Stomach smooth muscle (tissue), 2 donors: Measurements from ENCODE around the gene CEP104.

Source experiments
- H3K27ac ChIP-seq: one replicate; pipeline ENCODE4 v1.7.0; 2013; ENCODE audit warnings: mild to moderate bottlenecking, low read length, inconsistent platforms
- H3K27me3 ChIP-seq, 2 donors: one replicate each; pipeline ENCODE4 v1.7.0; 2013; ENCODE audit warnings: low read length in 2 of 2; ENCODE audit not compliant: insufficient read depth in 2 of 2, control insufficient read depth in 1 of 2
- H3K36me3 ChIP-seq, 2 donors: one replicate each; pipeline ENCODE4 v1.7.0; 2013; ENCODE audit warnings: low read length in 2 of 2; ENCODE audit not compliant: control insufficient read depth in 2 of 2, insufficient read depth in 2 of 2
- H3K4me1 ChIP-seq: one replicate; pipeline ENCODE4 v1.7.0; 2013; ENCODE audit warnings: low read length; ENCODE audit not compliant: control insufficient read depth, insufficient read depth
- H3K4me3 ChIP-seq, 2 donors: one replicate each; pipeline ENCODE4 v1.7.0; 2013; ENCODE audit warnings: low read length in 2 of 2
- H3K9ac ChIP-seq, 2 donors: one replicate each; pipeline ENCODE4 v1.7.0; 2013; ENCODE audit warnings: low read length in 2 of 2, mild to moderate bottlenecking in 1 of 2
- H3K9me3 ChIP-seq, 2 donors: one replicate each; pipeline ENCODE4 v1.7.0; 2013; ENCODE audit warnings: low read length in 2 of 2; ENCODE audit not compliant: control insufficient read depth in 2 of 2
- donor health status: healthy.
- donor health status: Pancreatic carcinoma.

Gene CEP104

GRCh38 chr1:3893190-3893589, 36.2 kb upstream of the CEP104 start:
- no peaks in the 10 kb centered on the region for H3K27me3 ChIP-seq
- peaks cover 14 to 33% of the 10 kb centered on the region in 2 donors for H3K36me3 ChIP-seq
- H3K4me3 ChIP-seq = peak overlapping the region in 1 of 2 donors; percentile 20
- no peak overlapping the region for H3K27ac ChIP-seq
- H3K4me1 ChIP-seq = peaks cover 15% of the 10 kb centered on the region
- peak overlapping the region in 1 of 2 donors; percentile 31 for H3K9ac ChIP-seq
- H3K9me3 ChIP-seq = peaks cover 0 to 6% of the 10 kb centered on the region in 2 donors

GRCh38 chr1:3892748-3893147, 35.7 kb upstream of the CEP104 start:
- Histone ChIP-seq H3K27me3 (no peaks in the 10 kb centered on the region), H3K4me1 (peaks cover 15% of the 10 kb centered on the region), H3K36me3 (peaks cover 17 to 38% of the 10 kb centered on the region in 2 donors), H3K9ac (peak overlapping the region in 1 of 2 donors; percentile 31), H3K27ac (no peak overlapping the region), H3K4me3 (peak overlapping the region in 1 of 2 donors; percentile 20), H3K9me3 (peaks cover 0 to 1% of the 10 kb centered on the region in 2 donors)

GRCh38 chr1:3891329-3891865, 34.4 kb upstream of the CEP104 start:
- Histone ChIP-seq H3K9me3 (no peaks in the 10 kb centered on the region), H3K27ac (no peak overlapping the region), H3K4me1 (peaks cover 15% of the 10 kb centered on the region), H3K27me3 (no peaks in the 10 kb centered on the region), H3K9ac (no peak overlapping the region), H3K36me3 (peaks cover 21 to 42% of the 10 kb centered on the region in 2 donors), H3K4me3 (no peak overlapping the region)

- Histone ChIP-seq H3K27ac (no peak overlapping the region), H3K9me3 (no peaks in the 10 kb centered on the region), H3K27me3 (no peaks in the 10 kb centered on the region), H3K4me3 (no peak overlapping the region), H3K9ac (no peak overlapping the region), H3K4me1 (peaks cover 11% of the 10 kb centered on the region), H3K36me3 (peaks cover 26 to 47% of the 10 kb centered on the region in 2 donors)
Measured at GRCh38 chr1:3890389-3891328, 33.6 kb upstream of the CEP104 start.

- H3K27ac ChIP-seq = no peak overlapping the region
- H3K4me3 ChIP-seq = no peak overlapping the region
- H3K4me1 ChIP-seq = peaks cover 6% of the 10 kb centered on the region
- H3K27me3 ChIP-seq = no peaks in the 10 kb centered on the region
- no peak overlapping the region for H3K9ac ChIP-seq
- H3K36me3 ChIP-seq = peaks cover 26 to 48% of the 10 kb centered on the region in 2 donors
- H3K9me3 ChIP-seq = no peaks in the 10 kb centered on the region
Measured at GRCh38 chr1:3889936-3890335, 32.9 kb upstream of the CEP104 start.

GRCh38 chr1:3888301-3888700, 31.3 kb upstream of the CEP104 start:
- Histone ChIP-seq H3K4me1 (peaks cover 5% of the 10 kb centered on the region), H3K9ac (no peak overlapping the region), H3K36me3 (peaks cover 29 to 59% of the 10 kb centered on the region in 2 donors)

GRCh38 chr1:3886691-3887090, 29.7 kb upstream of the CEP104 start:
- peaks cover 29 to 63% of the 10 kb centered on the region in 2 donors for H3K36me3 ChIP-seq
- H3K4me1 ChIP-seq = no peaks in the 10 kb centered on the region
- no peaks in the 10 kb centered on the region for H3K27me3 ChIP-seq
- H3K4me3 ChIP-seq = no peak overlapping the region
- H3K27ac ChIP-seq = no peak overlapping the region
- no peak overlapping the region for H3K9ac ChIP-seq
- H3K9me3 ChIP-seq = no peaks in the 10 kb centered on the region

More at GRCh38 chr1:3888301-3888700, 31.3 kb upstream of the CEP104 start:
- no peak overlapping the region for H3K27ac ChIP-seq
- no peak overlapping the region for H3K4me3 ChIP-seq
- no peaks in the 10 kb centered on the region for H3K27me3 ChIP-seq
- H3K9me3 ChIP-seq = no peaks in the 10 kb centered on the region

GRCh38 chr1:3886106-3886670, 29.2 kb upstream of the CEP104 start:
- Histone ChIP-seq H3K27ac (no peak overlapping the region), H3K27me3 (no peaks in the 10 kb centered on the region), H3K4me1 (no peaks in the 10 kb centered on the region), H3K9me3 (no peaks in the 10 kb centered on the region), H3K4me3 (no peak overlapping the region), H3K36me3 (peaks cover 29 to 58% of the 10 kb centered on the region in 2 donors), H3K9ac (no peak overlapping the region)

- Histone ChIP-seq H3K27me3 (no peaks in the 10 kb centered on the region), H3K4me3 (no peak overlapping the region), H3K9ac (no peak overlapping the region), H3K9me3 (no peaks in the 10 kb centered on the region), H3K4me1 (no peaks in the 10 kb centered on the region), H3K36me3 (peaks cover 26 to 55% of the 10 kb centered on the region in 2 donors), H3K27ac (no peak overlapping the region)
Measured at GRCh38 chr1:3885611-3886010, 28.6 kb upstream of the CEP104 start.

- no peak overlapping the region for H3K9ac ChIP-seq
- peaks cover 21 to 49% of the 10 kb centered on the region in 2 donors for H3K36me3 ChIP-seq
- no peaks in the 10 kb centered on the region for H3K4me1 ChIP-seq
- H3K27me3 ChIP-seq = no peaks in the 10 kb centered on the region
- H3K4me3 ChIP-seq = no peak overlapping the region
- H3K27ac ChIP-seq = no peak overlapping the region
- no peaks in the 10 kb centered on the region for H3K9me3 ChIP-seq
Measured at GRCh38 chr1:3884966-3885365, 28.0 kb upstream of the CEP104 start.
